Omental fat pad (tissue), 4 donors: ENCODE results near the gene GMDS. TPM values are rescaled to one million over a fixed set of nuclear protein-coding genes. Genes with fewer than 3 reads are reported as not detected.
A peak's percentile ranks its signal among the peaks of the same experiment; 100 is the strongest.

Experiments
- ATAC-seq: fragments of 150-250 bp; one replicate; pipeline ENCODE4 v1.9.1; 2016; ENCODE audit warnings: mild to moderate bottlenecking, moderate library complexity; ENCODE audit not compliant: low FRiP score
- DNase-seq: peaks from one replicate; pipeline ENCODE4 v3.0.0-alpha.2; 2019; ENCODE audit warnings: low spot score
- total RNA-seq, 4 donors: library from RNA; depleted of rRNA; stranded (reverse); fragments of >200 nt; gene quantifications; one replicate each; pipeline ENCODE4 v1.1.0, GENCODE V29; 2016
- TF ChIP-seq, protein P1 (sequence below), 3 donors: fragments of 450-650 bp; IDR thresholded peaks; one replicate each; pipeline ENCODE4 v1.5.1; 2016 to 2017; ENCODE audit warnings: antibody characterized with exemption in 3 of 3, mild to moderate bottlenecking in 3 of 3, moderate library complexity in 2 of 3

The GMDS gene
- total RNA-seq, 4 donors from 2014 or later = 5.6 to 20.6 (median 10.7) TPM

DNA sequence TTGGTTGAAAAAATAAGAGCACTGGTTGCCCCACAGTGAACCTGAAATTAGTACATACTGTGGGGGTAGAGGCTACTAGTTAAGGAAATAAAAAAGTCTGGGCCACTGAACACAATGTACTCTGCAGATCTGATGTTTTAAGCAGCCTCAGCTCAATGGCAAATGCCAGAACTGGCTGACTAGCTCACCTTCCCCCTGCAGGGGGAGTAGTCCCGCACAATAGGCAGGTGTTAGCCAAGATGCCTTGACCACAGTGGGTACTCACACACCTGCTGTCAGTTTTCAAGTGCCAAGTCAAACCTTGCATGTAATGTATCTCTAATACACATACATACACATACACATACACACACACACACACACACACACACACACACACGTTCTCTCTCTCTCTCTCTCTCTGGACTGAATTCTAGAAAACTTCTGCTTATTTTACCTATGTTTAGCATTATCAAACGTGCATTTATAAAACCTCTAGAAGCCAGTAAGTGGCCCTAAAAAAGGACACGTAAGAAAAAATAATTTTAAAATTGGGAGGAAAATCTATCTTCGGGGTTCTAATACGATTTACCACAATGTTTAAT lies 36.1 kb downstream of the GMDS start:
- TF ChIP-seq, protein P1, sequence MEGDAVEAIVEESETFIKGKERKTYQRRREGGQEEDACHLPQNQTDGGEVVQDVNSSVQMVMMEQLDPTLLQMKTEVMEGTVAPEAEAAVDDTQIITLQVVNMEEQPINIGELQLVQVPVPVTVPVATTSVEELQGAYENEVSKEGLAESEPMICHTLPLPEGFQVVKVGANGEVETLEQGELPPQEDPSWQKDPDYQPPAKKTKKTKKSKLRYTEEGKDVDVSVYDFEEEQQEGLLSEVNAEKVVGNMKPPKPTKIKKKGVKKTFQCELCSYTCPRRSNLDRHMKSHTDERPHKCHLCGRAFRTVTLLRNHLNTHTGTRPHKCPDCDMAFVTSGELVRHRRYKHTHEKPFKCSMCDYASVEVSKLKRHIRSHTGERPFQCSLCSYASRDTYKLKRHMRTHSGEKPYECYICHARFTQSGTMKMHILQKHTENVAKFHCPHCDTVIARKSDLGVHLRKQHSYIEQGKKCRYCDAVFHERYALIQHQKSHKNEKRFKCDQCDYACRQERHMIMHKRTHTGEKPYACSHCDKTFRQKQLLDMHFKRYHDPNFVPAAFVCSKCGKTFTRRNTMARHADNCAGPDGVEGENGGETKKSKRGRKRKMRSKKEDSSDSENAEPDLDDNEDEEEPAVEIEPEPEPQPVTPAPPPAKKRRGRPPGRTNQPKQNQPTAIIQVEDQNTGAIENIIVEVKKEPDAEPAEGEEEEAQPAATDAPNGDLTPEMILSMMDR (IDR thresholded peaks at IDR 0.05) = no peak
- DNase-seq (no peak), ATAC-seq (no peak)

DNA sequence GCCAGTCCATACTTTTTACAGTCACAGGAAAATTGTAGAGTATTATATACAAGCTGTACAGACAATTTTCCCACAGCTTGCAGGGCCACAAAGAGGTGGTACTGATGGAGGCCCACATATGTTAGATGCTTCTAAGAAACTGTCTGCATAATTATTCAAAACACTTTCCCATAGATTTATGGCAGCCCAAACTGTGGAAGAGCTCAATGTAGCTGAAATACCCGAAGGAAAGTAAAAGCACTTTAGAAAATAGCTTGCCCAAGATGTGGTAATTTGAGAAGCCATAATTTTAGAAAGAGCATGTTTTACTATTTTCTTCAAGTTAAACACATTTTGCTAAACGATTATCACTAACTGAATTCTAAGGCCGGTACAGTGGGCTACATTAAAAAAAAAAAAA lies 36.9 kb downstream of the GMDS start:
- no peak for ATAC-seq
- no peak for DNase-seq
- TF ChIP-seq, protein P1 (IDR thresholded peaks at IDR 0.05) = no peak

DNA sequence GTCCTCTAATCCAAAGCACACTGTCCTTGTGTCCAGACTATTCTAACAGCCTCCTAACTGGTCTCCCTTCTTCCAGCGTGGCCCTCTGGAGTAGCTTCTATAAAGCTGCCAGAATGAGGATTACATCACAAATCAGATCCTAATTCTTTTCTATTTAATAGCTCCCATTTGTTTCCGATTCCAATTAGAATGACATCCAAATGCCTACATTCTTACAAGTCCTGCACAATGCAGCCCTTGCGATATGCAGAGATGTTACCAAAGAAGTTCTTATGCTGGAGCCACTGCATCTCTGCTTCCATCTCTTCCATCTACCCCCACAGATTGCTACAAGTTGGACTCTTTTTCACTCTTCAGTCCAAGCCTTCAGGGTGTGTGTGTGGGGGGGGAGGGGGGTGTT lies 40.0 kb downstream of the GMDS start:
- DNase-seq = no peak
- ATAC-seq = no peak
- TF ChIP-seq, protein P1 (IDR thresholded peaks at IDR 0.05) = no peak

DNA sequence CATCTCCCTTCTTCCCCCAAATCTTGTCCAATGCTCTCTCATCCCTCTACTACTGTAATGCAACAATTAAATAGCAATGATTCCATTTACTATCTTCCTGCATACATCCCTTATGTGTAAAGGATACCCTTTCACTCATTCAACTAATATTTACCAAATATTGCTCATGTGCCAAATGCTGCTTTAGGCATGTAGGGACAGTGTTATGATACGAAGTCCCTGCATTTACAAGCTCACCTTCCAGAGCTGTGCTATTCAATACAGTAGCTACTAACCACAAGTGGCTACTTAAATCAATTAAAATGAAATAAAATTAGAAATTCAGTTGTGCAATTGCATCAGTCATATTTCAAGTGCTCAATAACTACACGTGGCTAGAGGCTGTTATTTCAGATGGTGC lies 41.1 kb downstream of the GMDS start:
- TF ChIP-seq, protein P1 (IDR thresholded peaks at IDR 0.05) = no peak
- DNase-seq (no peak), ATAC-seq (no peak)

DNA sequence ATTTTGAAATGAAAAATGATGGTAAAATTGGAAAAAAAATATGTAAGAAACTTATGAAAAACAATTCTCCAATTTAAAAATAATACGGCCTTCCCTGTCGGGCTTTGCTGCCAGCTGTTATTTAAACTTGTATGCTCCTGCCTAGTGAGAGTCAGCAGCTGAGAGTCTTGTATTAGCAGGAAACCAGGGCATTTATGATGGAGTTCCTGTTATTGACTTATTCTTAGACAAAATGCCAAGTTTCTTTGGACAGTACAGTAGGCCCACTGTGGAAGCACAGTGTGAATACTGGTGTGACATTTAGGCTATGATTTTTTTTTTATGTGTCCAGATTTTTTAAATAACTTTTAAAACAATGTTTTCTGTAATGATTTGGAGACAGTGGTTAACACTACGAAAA lies 42.1 kb downstream of the GMDS start:
- TF ChIP-seq, protein P1 (IDR thresholded peaks at IDR 0.05) = no peak
- no peak for DNase-seq
- no peak for ATAC-seq

DNA sequence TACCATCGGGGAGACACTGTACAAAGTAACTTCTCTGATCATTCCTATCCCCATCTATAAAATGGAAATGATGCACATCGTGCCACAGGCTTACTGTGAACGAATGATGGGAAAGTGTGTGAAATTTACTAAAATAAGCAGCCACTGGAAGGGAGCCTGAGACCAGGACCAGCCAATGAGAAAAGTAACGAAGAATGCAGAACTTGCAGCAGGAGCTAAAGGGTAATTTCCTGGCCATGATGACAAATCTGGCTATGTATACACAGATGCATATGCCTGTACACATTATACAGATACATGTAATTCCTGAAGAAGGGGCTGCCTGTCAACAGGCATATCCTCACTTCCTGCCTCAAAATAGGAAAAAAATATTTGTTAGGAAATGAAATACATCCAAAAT lies 47.4 kb downstream of the GMDS start:
- no peak for ATAC-seq
- DNase-seq = no peak
- TF ChIP-seq, protein P1 (IDR thresholded peaks at IDR 0.05) = no peak

DNA sequence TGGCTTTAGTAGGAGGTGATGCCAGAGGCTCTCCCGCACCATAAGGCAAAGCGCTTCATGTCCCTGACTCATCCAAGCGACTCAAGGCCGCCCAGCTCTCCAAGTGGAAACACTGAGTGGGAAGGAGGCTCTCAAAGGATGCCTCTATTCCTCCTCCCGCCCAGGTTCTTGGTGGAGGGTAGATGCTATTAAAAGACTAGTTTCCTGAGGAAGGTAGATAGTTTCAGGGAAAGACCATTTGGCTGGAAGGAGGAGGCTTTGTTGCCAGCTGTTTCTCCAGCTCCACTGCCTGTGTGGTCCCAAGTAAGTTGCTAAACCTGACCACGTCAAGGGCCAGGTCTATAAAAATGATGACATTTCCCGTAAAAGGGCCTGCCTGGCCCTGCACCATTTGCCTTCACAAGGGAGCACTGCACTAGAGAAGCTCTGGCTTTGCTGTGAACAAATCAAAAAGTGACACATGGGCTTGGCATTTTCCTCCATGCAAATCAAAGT lies 48.2 kb downstream of the GMDS start:
- no peak for DNase-seq
- ATAC-seq = peak; percentile 23

More for the DNA sequence above, 48.2 kb downstream of the GMDS start:
- TF ChIP-seq, protein P1 (IDR thresholded peaks at IDR 0.05) = no peak
